Liver (tissue), 9 donors: ENCODE data around the gene TIAM1. TPM values are rescaled to one million over a fixed set of nuclear protein-coding genes. Genes with fewer than 3 reads are reported as not detected.

ENCODE experiments used
- DNase-seq: peaks from one replicate; pipeline ENCODE4 v3.0.0-alpha.2; 2017; ENCODE audit warnings: low spot score
- H3K27ac ChIP-seq, 2 donors: one replicate each; pipeline ENCODE4 v1.7.0; 2013; ENCODE audit warnings: inconsistent platforms in 2 of 2, low read length in 2 of 2, control low read depth in 1 of 2, low read depth in 1 of 2, mild to moderate bottlenecking in 1 of 2
- H3K27me3 ChIP-seq, 4 donors: one replicate each; pipeline versions ENCODE4 v1.6.1 to v1.7.0; 2013; ENCODE audit warnings: low read length in 3 of 4, inconsistent platforms in 1 of 4, mild to moderate bottlenecking in 1 of 4, moderate library complexity in 1 of 4; ENCODE audit not compliant: control insufficient read depth in 4 of 4, insufficient read depth in 4 of 4
- H3K36me3 ChIP-seq, 4 donors: one replicate each; pipeline versions ENCODE4 v1.6.1 to v1.7.0; 2013; ENCODE audit warnings: low read length in 3 of 4, mild to moderate bottlenecking in 3 of 4, low read depth in 1 of 4, moderate library complexity in 1 of 4; ENCODE audit not compliant: control insufficient read depth in 4 of 4, insufficient read depth in 3 of 4
- H3K4me1 ChIP-seq, 4 donors: one replicate each; pipeline versions ENCODE4 v1.6.1 to v1.7.0; 2013; ENCODE audit warnings: low read length in 3 of 4, mild to moderate bottlenecking in 3 of 4, moderate library complexity in 1 of 4; ENCODE audit not compliant: control insufficient read depth in 4 of 4, insufficient read depth in 4 of 4
- H3K4me3 ChIP-seq, 3 donors: one replicate each; pipeline versions ENCODE4 v1.6.1 to v1.7.0; 2013; ENCODE audit warnings: low read length in 3 of 3, control low read depth in 1 of 3, low read depth in 1 of 3, mild to moderate bottlenecking in 1 of 3
- H3K9ac ChIP-seq, 2 donors: one replicate each; pipeline ENCODE4 v1.7.0; 2013; ENCODE audit warnings: low read length in 2 of 2, mild to moderate bottlenecking in 2 of 2, moderate library complexity in 2 of 2, control low read depth in 1 of 2, low read depth in 1 of 2
- H3K9me3 ChIP-seq, 4 donors: one replicate each; pipeline versions ENCODE4 v1.6.1 to v1.7.0; 2013; ENCODE audit warnings: low read length in 3 of 4; ENCODE audit not compliant: control insufficient read depth in 4 of 4
- ATF3 ChIP-seq: IDR thresholded peaks from 2 replicates; pipeline ENCODE4 v1.6.1; 2016; ENCODE audit warnings: antibody characterized with exemption
- CTCF ChIP-seq: fragments of 150-350 bp; IDR thresholded peaks from 2 replicates; pipeline ENCODE4 v1.5.1; 2017; ENCODE audit warnings: improper control_type of control experiment, low read depth, low read length; ENCODE audit not compliant: missing input control
- FOXA1 ChIP-seq: IDR thresholded peaks from 2 replicates; pipeline ENCODE4 v1.6.1; 2016; ENCODE audit warnings: antibody characterized with exemption
- GABPA ChIP-seq, 2 donors: IDR thresholded peaks in 1 of 2; conservative IDR thresholded peaks in 1 of 2; 2 replicates each; pipeline ENCODE4 v1.6.1; 2016; ENCODE audit warnings: antibody characterized with exemption in 2 of 2, mild to moderate bottlenecking in 1 of 2, moderate library complexity in 1 of 2
- HNF4A ChIP-seq, 2 donors: conservative IDR thresholded peaks; 2 replicates each; pipeline ENCODE4 v1.6.1; 2016; ENCODE audit warnings: antibody characterized with exemption in 2 of 2, mild to moderate bottlenecking in 2 of 2
- MAX ChIP-seq: IDR thresholded peaks from 2 replicates; pipeline ENCODE4 v1.6.1; 2016; ENCODE audit warnings: antibody characterized with exemption
- NR2F2 ChIP-seq: IDR thresholded peaks from 2 replicates; pipeline ENCODE4 v1.6.1; 2016; ENCODE audit warnings: antibody characterized with exemption
- RAD21 ChIP-seq, 2 donors: IDR thresholded peaks; 2 replicates each; pipeline ENCODE4 v1.6.1; 2016; ENCODE audit warnings: antibody characterized with exemption in 2 of 2, mild to moderate bottlenecking in 2 of 2
- REST ChIP-seq: IDR thresholded peaks from 2 replicates; pipeline ENCODE4 v1.6.1; 2016; ENCODE audit warnings: antibody characterized with exemption, mild to moderate bottlenecking
- RXRA ChIP-seq, 2 donors: IDR thresholded peaks; 2 replicates each; pipeline ENCODE4 v1.6.1; 2017 to 2018; ENCODE audit warnings: antibody characterized with exemption in 2 of 2, mild to moderate bottlenecking in 1 of 2
- SP1 ChIP-seq: IDR thresholded peaks from 2 replicates; pipeline ENCODE4 v1.6.1; 2018; ENCODE audit warnings: antibody characterized with exemption, mild to moderate bottlenecking
- TAF1 ChIP-seq: conservative IDR thresholded peaks from 2 replicates; pipeline ENCODE4 v1.6.1; 2016; ENCODE audit warnings: antibody characterized with exemption, mild to moderate bottlenecking
- YY1 ChIP-seq: IDR thresholded peaks from 2 replicates; pipeline ENCODE4 v1.6.1; 2016; ENCODE audit warnings: antibody characterized with exemption, mild to moderate bottlenecking
- ZBTB33 ChIP-seq: IDR thresholded peaks from 2 replicates; pipeline ENCODE4 v1.6.1; 2016; ENCODE audit warnings: antibody characterized with exemption
- WGBS: extraction: QIAGEN DNeasy Blood & Tissue Kit; methylation state at CpG from one replicate; pipeline ENCODE4 v1.1.7; 2013; 5-methylcytosine and 5-hydroxymethylcytosine counted together
- polyA plus RNA-seq, 2 donors: library from polyadenylated mRNA; stranded (reverse) in 1 of 2; unstranded in 1 of 2; fragments of 200-250 nt in 1 of 2; fragments of >200 nt in 1 of 2; fragmentation: Nextera tagmentation in 1 of 2; extraction: Ambion mirVana in 1 of 2; gene quantifications; one replicate each; pipeline versions ENCODE4 v1.2.1 to v1.2.3, GENCODE V29; 2013 to 2015
- total RNA-seq, 2 donors: library from RNA; depleted of rRNA; stranded (reverse); fragments of >200 nt; gene quantifications; one replicate each; pipeline ENCODE4 v1.2.3, GENCODE V29; 2014
- donor health status: healthy.
- donor health status: healthy.
- donor health status: healthy.
- donor health status: healthy.
- donor health status: healthy.

The TIAM1 gene
- total and polyA plus RNA-seq, 4 donors = 3.0 to 7.4 (median 4.8) TPM

DNA sequence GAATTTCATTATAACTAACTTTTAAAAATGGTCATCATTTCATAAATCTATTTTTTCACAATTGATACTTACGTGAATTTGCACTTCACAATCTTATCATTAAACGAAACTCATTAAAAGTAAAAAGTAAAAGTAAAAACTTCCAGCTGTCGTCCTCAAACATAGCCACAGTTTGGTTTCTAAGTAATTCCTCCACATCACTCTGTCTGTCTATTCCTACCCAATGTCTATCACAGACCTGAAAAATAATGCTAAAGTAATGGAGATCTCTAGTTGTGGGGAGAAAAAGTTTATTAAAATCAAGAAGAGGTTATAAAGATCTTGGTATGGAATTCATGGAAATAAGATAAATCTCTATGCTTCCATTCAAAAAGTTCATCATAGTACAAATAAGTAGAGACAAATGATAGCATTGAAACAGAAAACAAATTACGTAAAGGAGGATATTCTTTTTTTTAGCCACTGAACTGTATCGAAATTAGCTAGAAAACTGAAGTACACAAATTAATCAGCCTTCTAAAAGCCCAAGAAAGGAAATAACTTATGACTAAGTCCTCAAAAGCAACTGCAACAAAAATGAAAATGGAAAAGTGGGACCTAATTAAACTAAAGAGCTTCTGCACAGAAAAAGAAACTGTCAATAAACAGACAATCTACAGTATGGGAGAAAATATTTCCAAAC, 148.6 kb downstream of the TIAM1 start:
- no peak overlapping the region for H3K27ac ChIP-seq
- H3K9me3 ChIP-seq = no peaks in the 10 kb centered on the region
- no peak overlapping the region for H3K9ac ChIP-seq
- no peak for DNase-seq
- no peaks in the 10 kb centered on the region for H3K4me1 ChIP-seq
- H3K4me3 ChIP-seq = no peak overlapping the region
- H3K36me3 ChIP-seq = peaks cover 0 to 2% (median under 1%) of the 10 kb centered on the region in 4 donors
- H3K27me3 ChIP-seq = no peaks in the 10 kb centered on the region
- TF ChIP-seq SP1 (no peak), NR2F2 (no peak), GABPA (IDR thresholded peaks at IDR 0.05 in 1 of 2, conservative IDR thresholded peaks at IDR 0.05 in 1 of 2) (no peak), HNF4A (conservative IDR thresholded peaks at IDR 0.05) (no peak), RAD21 (IDR thresholded peaks at IDR 0.05) (no peak), FOXA1 (no peak), ATF3 (no peak), REST (no peak), ZBTB33 (no peak), MAX (no peak), TAF1 (no peak), RXRA (IDR thresholded peaks at IDR 0.05) (no peak), CTCF (no peak), YY1 (no peak)
- WGBS = 75% methylated on average over 5 of the region's 5 CpGs
